ENCODE data around the gene ZC2HC1B.

Gene ZC2HC1B

GRCh38 chr6:143961886-143962878 lies 97.9 kb downstream of the ZC2HC1B start:
- peak; percentile 34 for DNase-seq (ENCODE audit: low spot score)

DNA sequence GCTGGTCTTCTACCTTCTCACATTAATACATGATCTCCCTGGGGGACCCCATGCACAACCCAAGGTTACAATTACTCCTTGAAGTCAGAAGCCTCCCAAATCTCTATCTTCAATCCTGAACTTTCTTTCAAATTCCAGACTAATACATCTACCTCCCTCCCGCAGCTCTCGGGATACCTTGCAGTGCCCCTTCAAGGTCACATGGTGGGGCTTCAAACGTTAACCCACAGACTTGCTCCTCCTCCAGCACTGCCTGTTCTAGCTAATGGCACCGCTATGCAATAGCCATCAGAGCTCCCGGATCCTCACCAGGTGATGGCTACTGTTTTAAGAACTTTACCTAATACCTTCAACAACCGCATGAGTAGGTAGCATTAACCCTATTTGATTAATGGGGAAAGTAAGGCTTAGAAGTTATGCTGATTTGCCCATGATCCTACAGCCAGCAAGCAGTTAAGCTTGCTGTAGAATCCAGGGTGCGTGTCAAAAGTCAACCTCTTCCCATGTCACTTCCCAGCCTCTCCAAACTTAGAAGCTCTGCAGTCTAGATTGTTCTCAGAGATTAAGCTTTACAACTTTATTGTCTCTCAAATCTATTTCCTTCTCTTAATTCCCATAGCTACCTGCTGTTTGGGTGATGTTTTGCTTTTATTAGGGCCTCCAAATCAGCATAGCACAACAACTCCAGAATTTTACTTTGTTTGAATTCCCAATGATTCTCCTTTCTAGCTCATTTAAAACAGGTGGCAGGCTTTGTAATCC lies 99.1 kb downstream of the ZC2HC1B start:
- DNase-seq (ENCODE audit: low spot score) = no peak

GRCh38 chr6:143964674-143965081 lies 100.4 kb downstream of the ZC2HC1B start:
- DNase-seq (ENCODE audit: low spot score) = no peak

GRCh38 chr6:143965503-143966171 lies 101.4 kb downstream of the ZC2HC1B start:
- no peak for DNase-seq (ENCODE audit: low spot score)

- no peak for DNase-seq (ENCODE audit: low spot score)
Observed at GRCh38 chr6:143966312-143966711, 102.0 kb downstream of the ZC2HC1B start.

DNA sequence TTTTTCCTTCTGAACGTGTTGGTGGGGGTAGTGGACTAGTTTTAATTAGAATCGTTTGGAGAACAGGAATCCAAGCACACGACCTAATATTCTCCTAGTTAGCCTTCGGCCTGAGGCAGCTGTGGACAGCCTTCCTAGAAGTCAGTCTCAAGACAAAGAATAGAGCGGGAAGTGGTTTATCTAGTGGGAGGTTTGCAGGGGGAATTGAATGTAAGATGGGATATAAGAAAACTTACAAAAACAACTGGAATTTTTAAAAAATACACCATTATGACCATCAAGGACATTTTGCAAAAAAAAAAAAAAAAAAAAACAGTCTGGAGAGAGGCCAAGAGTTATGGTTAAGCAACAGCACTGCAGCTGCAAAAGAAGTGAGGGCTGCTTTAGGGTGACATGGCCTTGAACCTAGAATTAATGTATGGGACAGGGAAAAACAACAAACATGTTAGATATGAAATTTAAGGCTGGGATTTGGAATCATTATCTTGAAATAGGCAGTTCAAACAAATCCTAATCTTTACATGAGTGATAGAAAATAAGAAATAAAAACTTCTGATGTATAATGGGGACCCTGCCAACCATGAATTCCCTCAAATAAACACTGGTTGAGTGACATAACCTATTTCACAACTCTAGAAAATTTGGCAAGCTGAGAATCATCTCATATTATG lies 103.6 kb downstream of the ZC2HC1B start:
- DNase-seq (ENCODE audit: low spot score) = no peak

DNA sequence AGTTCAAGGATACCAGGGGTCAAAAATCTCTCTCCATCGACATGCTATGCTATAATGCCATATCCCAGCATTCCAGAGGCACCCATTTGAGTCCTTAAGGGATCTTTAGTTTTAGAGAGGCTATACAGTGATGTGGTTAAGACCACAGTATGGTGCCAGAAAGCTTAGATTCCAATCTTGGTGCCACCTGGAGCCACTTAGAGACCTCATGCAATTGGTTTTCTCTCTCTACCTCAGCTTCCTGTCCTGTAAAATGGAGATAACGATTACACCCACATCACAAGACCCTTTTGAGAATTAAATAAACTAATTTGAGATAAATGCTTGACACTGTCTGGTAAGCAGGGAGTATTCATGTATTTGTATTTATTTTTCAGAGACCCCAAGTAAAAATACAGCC lies 104.8 kb downstream of the ZC2HC1B start:
- DNase-seq (ENCODE audit: low spot score) = no peak

- DNase-seq (ENCODE audit: low spot score) = no peak
Observed at GRCh38 chr6:143970456-143971218, 106.4 kb downstream of the ZC2HC1B start.

DNA sequence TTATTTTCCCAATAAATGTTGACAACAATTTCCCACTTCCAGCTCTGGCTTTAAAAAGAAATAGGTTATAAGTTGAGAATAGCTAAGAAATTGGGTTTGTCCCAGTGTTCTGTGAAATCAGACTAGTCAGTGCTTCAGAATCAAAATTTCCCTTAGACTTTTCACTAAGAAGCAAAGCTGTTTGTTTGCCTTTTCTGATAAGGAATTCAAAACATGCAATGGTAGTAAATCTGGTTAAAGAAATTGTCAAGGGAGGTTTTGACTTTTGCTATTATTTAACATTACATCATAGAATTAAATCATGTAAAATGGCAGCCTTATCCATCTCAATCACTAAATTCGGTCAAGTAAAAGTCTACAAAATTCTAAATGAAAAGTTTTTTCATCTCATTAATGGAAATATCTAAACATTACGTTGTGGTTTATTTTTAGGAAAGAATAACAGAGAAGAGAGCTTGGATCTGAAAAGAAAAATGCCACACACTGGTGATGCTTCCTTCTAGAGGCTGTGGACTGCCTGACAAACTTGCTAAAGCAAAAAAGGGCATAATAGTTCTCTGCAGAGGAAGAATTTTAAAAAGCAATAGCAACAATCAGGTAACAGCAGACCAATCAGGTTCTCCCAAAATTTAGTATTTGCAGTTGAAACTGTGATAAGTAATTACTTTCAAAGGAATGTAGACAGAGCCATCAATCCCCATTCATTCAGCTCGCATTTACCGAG lies 107.4 kb downstream of the ZC2HC1B start:
- DNase-seq (ENCODE audit: low spot score) = no peak

- no peak for DNase-seq (ENCODE audit: low spot score)
Observed at GRCh38 chr6:143973097-143973966, 109.1 kb downstream of the ZC2HC1B start.

GRCh38 chr6:143974089-143974488 lies 109.8 kb downstream of the ZC2HC1B start:
- no peak for DNase-seq (ENCODE audit: low spot score)

- DNase-seq (ENCODE audit: low spot score) = no peak
Observed at GRCh38 chr6:143976806-143977349, 112.6 kb downstream of the ZC2HC1B start.

GRCh38 chr6:143980921-143981320 lies 116.6 kb downstream of the ZC2HC1B start:
- DNase-seq (ENCODE audit: low spot score) = no peak

DNA sequence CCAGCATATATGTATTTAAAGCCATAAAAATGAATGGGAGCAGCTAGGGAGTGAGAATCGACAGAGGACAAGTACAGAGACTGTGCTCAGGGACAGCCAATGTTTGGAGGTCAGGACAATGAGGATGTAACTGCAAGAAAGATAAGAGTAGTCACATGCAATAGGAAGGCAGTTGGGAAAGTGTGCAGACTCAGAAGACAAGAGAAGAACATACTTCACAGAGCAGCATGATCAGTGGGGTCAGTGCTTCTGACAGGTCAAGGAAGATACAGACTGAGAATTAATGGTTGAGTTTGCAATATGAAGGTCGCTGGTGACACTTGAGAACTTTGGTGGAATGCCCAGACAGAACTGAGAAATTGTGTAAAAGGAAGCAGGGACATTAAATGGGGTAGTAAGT lies 118.7 kb downstream of the ZC2HC1B start:
- DNase-seq (ENCODE audit: low spot score) = no peak

DNA sequence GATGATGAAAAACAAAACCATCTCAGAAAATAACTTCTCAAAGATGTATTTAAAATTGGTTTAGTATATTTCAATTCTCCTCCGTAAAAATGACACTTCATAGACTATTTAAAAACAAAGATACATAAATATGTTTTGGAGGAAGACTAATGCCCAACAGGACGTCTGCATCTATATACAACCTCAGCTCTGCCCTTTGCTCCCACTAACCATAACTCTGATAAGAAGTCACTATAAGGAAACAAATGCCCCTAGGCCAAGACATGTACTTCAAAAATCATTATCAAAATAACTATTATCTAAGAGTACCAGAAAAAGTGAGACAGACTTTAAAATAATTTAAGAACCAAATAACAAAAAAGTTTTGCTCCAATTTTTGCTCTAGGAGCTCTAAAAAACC lies 120.4 kb downstream of the ZC2HC1B start:
- DNase-seq (ENCODE audit: low spot score) = no peak

GRCh38 chr6:143986463-143987065 lies 122.3 kb downstream of the ZC2HC1B start:
- DNase-seq (ENCODE audit: low spot score) = no peak

Data from D341Med (cell line).